Stomach (tissue), 4 donors: ENCODE data around the gene DHRS9.

Experiments
- EP300 ChIP-seq: sonication (generic); formaldehyde crosslinking; IDR thresholded peaks from one replicate; pipeline ENCODE4 v1.6.1; 2017; ENCODE audit warnings: antibody characterized with exemption
- TF ChIP-seq, protein P1 (sequence below), 7 experiments: fragments of 450-650 bp in 4 of 7; fragments of 200-600 bp in 3 of 7; sonication (generic) in 3 of 7; IDR thresholded peaks; one replicate each; pipeline ENCODE4 v1.5.1; 2016 to 2019; ENCODE audit warnings: antibody characterized with exemption in 7 of 7, control low read depth in 2 of 7, mild to moderate bottlenecking in 1 of 7

DNA sequence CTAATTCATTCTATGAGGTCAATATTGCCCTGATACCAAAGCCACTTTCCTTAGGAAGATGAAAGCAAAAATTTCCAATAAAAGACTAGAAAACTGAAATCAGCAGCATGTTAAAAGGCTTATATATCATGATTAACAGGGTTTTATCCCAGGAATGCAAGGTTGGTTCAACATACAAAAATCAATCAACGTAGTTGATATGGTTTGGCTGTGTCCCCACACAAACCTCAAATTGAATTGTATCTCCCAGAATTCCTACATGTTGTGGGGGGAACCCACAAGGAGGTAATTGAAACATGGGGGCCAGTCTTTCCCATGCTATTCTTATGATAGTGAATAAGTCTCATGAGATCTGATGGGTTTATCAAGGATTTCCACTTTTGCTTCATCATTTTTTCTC is 26.5 kb upstream of the DHRS9 start:
- no peak for TF ChIP-seq EP300
- TF ChIP-seq, protein P1, sequence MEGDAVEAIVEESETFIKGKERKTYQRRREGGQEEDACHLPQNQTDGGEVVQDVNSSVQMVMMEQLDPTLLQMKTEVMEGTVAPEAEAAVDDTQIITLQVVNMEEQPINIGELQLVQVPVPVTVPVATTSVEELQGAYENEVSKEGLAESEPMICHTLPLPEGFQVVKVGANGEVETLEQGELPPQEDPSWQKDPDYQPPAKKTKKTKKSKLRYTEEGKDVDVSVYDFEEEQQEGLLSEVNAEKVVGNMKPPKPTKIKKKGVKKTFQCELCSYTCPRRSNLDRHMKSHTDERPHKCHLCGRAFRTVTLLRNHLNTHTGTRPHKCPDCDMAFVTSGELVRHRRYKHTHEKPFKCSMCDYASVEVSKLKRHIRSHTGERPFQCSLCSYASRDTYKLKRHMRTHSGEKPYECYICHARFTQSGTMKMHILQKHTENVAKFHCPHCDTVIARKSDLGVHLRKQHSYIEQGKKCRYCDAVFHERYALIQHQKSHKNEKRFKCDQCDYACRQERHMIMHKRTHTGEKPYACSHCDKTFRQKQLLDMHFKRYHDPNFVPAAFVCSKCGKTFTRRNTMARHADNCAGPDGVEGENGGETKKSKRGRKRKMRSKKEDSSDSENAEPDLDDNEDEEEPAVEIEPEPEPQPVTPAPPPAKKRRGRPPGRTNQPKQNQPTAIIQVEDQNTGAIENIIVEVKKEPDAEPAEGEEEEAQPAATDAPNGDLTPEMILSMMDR (IDR thresholded peaks at IDR 0.05): no peak
